Neural cell (in vitro differentiated cells): Measurements from ENCODE around the gene TMEM231.

Experiments
- CTCF ChIP-seq: fragments of 450-650 bp; IDR thresholded peaks from 2 replicates; pipeline ENCODE4 v1.5.1; 2014; ENCODE audit warnings: antibody characterized with exemption, mild to moderate bottlenecking, moderate library complexity; ENCODE audit not compliant: poor library complexity, severe bottlenecking
- EP300 ChIP-seq: fragments of 450-650 bp; conservative IDR thresholded peaks from 2 replicates; pipeline ENCODE4 v1.6.1; 2014; ENCODE audit warnings: antibody characterized with exemption, mild to moderate bottlenecking, moderate library complexity; ENCODE audit not compliant: poor library complexity, severe bottlenecking
- EZH2 ChIP-seq: fragments of 200-600, 300-800 bp; shearing (Covaris generic), sonication (generic); IDR thresholded peaks from 2 replicates; pipeline ENCODE4 v1.6.1; 2014; ENCODE audit warnings: antibody characterized with exemption, low read length, borderline replicate concordance, mild to moderate bottlenecking; ENCODE audit not compliant: insufficient read depth, poor library complexity, severe bottlenecking
- MXI1 ChIP-seq: fragments of 450-650 bp; conservative IDR thresholded peaks from 2 replicates; pipeline ENCODE4 v1.6.1; 2014; ENCODE audit warnings: antibody characterized with exemption, mild to moderate bottlenecking; ENCODE audit not compliant: poor library complexity, severe bottlenecking
- POLR2AphosphoS5 ChIP-seq: IDR thresholded peaks from 2 replicates; pipeline ENCODE4 v1.6.1; 2012
- RAD21 ChIP-seq: fragments of 450-650 bp; conservative IDR thresholded peaks from 2 replicates; pipeline ENCODE4 v1.6.1; 2014; ENCODE audit warnings: antibody characterized with exemption, mild to moderate bottlenecking, moderate library complexity
- SMC3 ChIP-seq: fragments of 450-650 bp; conservative IDR thresholded peaks from 2 replicates; pipeline ENCODE4 v1.6.1; 2014; ENCODE audit warnings: antibody characterized with exemption, mild to moderate bottlenecking, moderate library complexity; ENCODE audit not compliant: poor library complexity
- TAF1 ChIP-seq: IDR thresholded peaks from 2 replicates; pipeline ENCODE4 v1.6.1; 2012; ENCODE audit warnings: low read depth

DNA sequence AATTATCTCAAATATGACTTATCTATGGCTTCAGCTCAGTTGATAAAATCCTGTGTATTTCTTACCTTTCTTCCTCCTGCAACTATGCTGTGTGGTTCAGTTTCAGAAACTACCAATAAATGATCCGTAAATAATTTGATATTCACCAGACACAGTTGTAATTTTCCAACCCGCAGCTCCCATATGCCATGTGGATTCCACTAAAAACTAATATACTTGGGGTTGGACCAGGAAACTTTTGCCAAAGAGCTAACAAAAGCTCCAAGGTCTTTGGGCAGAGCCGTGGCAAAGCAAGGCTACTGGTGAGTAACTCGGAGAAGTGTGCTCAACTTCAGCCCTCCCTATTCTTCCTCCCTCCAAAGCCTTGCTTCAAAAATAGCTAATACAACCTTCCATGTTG is 58.5 kb downstream of the TMEM231 start:
- TF ChIP-seq POLR2AphosphoS5 (no peak), RAD21 (no peak), CTCF (no peak), EZH2 (no peak), TAF1 (no peak), EP300 (no peak), SMC3 (no peak), MXI1 (no peak)
